Body of pancreas (tissue), 4 donors: ENCODE measurements around the gene ACER3.

Source experiments
- POLR2A ChIP-seq, 3 donors: fragments of 450-650 bp; IDR thresholded peaks; one replicate each; pipeline ENCODE4 v1.6.1; 2016; ENCODE audit warnings: antibody characterized with exemption in 3 of 3, mild to moderate bottlenecking in 2 of 3
- TF ChIP-seq, protein P1 (sequence below), 7 experiments: fragments of 450-650 bp in 4 of 7; fragments of 200-600 bp in 3 of 7; sonication (generic) in 3 of 7; IDR thresholded peaks; one replicate each; pipeline ENCODE4 v1.5.1; 2016 to 2019; ENCODE audit warnings: antibody characterized with exemption in 7 of 7

- TF ChIP-seq, protein P1, sequence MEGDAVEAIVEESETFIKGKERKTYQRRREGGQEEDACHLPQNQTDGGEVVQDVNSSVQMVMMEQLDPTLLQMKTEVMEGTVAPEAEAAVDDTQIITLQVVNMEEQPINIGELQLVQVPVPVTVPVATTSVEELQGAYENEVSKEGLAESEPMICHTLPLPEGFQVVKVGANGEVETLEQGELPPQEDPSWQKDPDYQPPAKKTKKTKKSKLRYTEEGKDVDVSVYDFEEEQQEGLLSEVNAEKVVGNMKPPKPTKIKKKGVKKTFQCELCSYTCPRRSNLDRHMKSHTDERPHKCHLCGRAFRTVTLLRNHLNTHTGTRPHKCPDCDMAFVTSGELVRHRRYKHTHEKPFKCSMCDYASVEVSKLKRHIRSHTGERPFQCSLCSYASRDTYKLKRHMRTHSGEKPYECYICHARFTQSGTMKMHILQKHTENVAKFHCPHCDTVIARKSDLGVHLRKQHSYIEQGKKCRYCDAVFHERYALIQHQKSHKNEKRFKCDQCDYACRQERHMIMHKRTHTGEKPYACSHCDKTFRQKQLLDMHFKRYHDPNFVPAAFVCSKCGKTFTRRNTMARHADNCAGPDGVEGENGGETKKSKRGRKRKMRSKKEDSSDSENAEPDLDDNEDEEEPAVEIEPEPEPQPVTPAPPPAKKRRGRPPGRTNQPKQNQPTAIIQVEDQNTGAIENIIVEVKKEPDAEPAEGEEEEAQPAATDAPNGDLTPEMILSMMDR (IDR thresholded peaks at IDR 0.05) = no peak
- no peak for TF ChIP-seq POLR2A (IDR thresholded peaks at IDR 0.05)
These were observed 12.5 kb downstream of the ACER3 start for GRCh38 chr11:76872959-76873827.
